Tibial nerve (tissue), 4 donors: ENCODE data around the gene ABI2. TPM values are rescaled to one million over a fixed set of nuclear protein-coding genes. Genes with fewer than 3 reads are reported as not detected.

Experiments
- DNase-seq, 2 donors: peaks; one replicate each; pipeline ENCODE4 v3.0.0-alpha.2; 2019; ENCODE audit warnings: low spot score in 2 of 2
- H3K27ac ChIP-seq, 4 donors: fragments of 200-600 bp; sonication (generic) in 3 of 4; one replicate each; pipeline ENCODE4 v1.5.1; 2017 to 2019; ENCODE audit warnings: mild to moderate bottlenecking in 1 of 4
- H3K27me3 ChIP-seq, 2 donors: fragments of 200-600 bp; sonication (generic) in 1 of 2; one replicate each; pipeline versions ENCODE4 v1.5.1 to v1.6.0; 2017 to 2019
- H3K36me3 ChIP-seq, 3 donors: fragments of 200-600 bp; sonication (generic); one replicate each; pipeline ENCODE4 v1.5.1; 2018 to 2019
- H3K4me1 ChIP-seq, 4 donors: fragments of 200-600 bp; sonication (generic) in 3 of 4; one replicate each; pipeline ENCODE4 v1.5.1; 2017 to 2019
- H3K4me3 ChIP-seq, 4 donors: fragments of 200-600 bp; sonication (generic) in 3 of 4; one replicate each; pipeline ENCODE4 v1.5.1; 2017 to 2019; ENCODE audit warnings: mild to moderate bottlenecking in 1 of 4, moderate library complexity in 1 of 4
- H3K9me3 ChIP-seq, 4 donors: fragments of 200-600 bp; sonication (generic) in 3 of 4; one replicate each; pipeline ENCODE4 v1.5.1; 2017 to 2019
- CTCF ChIP-seq, 5 experiments: fragments of 200-600 bp in 3 of 5; fragments of 450-650 bp in 2 of 5; sonication (generic) in 3 of 5; IDR thresholded peaks; one replicate each; pipeline ENCODE4 v1.5.1; 2016 to 2019; ENCODE audit warnings: antibody characterized with exemption in 5 of 5, mild to moderate bottlenecking in 3 of 5, moderate library complexity in 2 of 5
- EP300 ChIP-seq, 2 donors: sonication (generic); formaldehyde crosslinking; IDR thresholded peaks; one replicate each; pipeline ENCODE4 v1.6.1; 2017; ENCODE audit warnings: antibody characterized with exemption in 2 of 2, mild to moderate bottlenecking in 1 of 2
- POLR2A ChIP-seq, 2 donors: fragments of 450-650 bp; IDR thresholded peaks; one replicate each; pipeline ENCODE4 v1.6.1; 2017; ENCODE audit warnings: antibody characterized with exemption in 2 of 2, mild to moderate bottlenecking in 2 of 2, moderate library complexity in 2 of 2
- WGBS, 2 donors: methylation state at CpG; one replicate each; pipeline ENCODE4 v1.1.5; 2018; 5-methylcytosine and 5-hydroxymethylcytosine counted together
- total RNA-seq, 4 donors: library from RNA; depleted of rRNA; stranded (reverse); fragments of >200 nt; gene quantifications; one replicate each; pipeline ENCODE4 v1.1.0, GENCODE V29; 2016

ABI2 gene
- total RNA-seq, 4 donors from 2014 or later, result 33.3 to 60.7 (median 42.7) TPM

GRCh38 chr2:203395858-203396257 lies 67.7 kb downstream of the ABI2 start:
- H3K4me3 ChIP-seq, result no peak overlapping the region
- peaks cover 0 to 39% (median 0%) of the 10 kb centered on the region in 3 donors for H3K36me3 ChIP-seq
- no peaks in the 10 kb centered on the region for H3K27me3 ChIP-seq
- H3K4me1 ChIP-seq, result no peaks in the 10 kb centered on the region
- WGBS, 2 donors, result 90 to 94% methylated on average over 2 of the region's 2 CpGs
- no peak for TF ChIP-seq EP300 (IDR thresholded peaks at IDR 0.05)
- no peak for TF ChIP-seq CTCF (IDR thresholded peaks at IDR 0.05)
- no peak for TF ChIP-seq POLR2A (IDR thresholded peaks at IDR 0.05)
- no peaks in the 10 kb centered on the region for H3K9me3 ChIP-seq
- DNase-seq, result no peak
- no peak overlapping the region for H3K27ac ChIP-seq

- 42 to 48% methylated on average over 1 of the region's 1 CpG for WGBS, 2 donors
- no peak for TF ChIP-seq EP300 (IDR thresholded peaks at IDR 0.05)
- Histone ChIP-seq H3K4me3 (no peak overlapping the region), H3K4me1 (no peaks in the 10 kb centered on the region), H3K27ac (no peak overlapping the region), H3K9me3 (no peaks in the 10 kb centered on the region), H3K27me3 (no peaks in the 10 kb centered on the region), H3K36me3 (peaks cover 0 to 42% (median 0%) of the 10 kb centered on the region in 3 donors)
- no peak for DNase-seq
These were observed 68.5 kb downstream of the ABI2 start for GRCh38 chr2:203396667-203397066.

GRCh38 chr2:203399031-203399430 lies 70.8 kb downstream of the ABI2 start:
- no peak overlapping the region for H3K27ac ChIP-seq
- DNase-seq, result no peak
- WGBS, 2 donors, result 93 to 96% methylated on average over 1 of the region's 1 CpG
- no peaks in the 10 kb centered on the region for H3K9me3 ChIP-seq
- H3K36me3 ChIP-seq, result peaks cover 0 to 54% (median under 1%) of the 10 kb centered on the region in 3 donors
- H3K27me3 ChIP-seq, result no peaks in the 10 kb centered on the region
- no peaks in the 10 kb centered on the region for H3K4me1 ChIP-seq
- no peak overlapping the region for H3K4me3 ChIP-seq
- TF ChIP-seq POLR2A (IDR thresholded peaks at IDR 0.05), result no peak
- no peak for TF ChIP-seq EP300 (IDR thresholded peaks at IDR 0.05)
- TF ChIP-seq CTCF (IDR thresholded peaks at IDR 0.05), result no peak

- DNase-seq, result no peak
- no peak for TF ChIP-seq EP300 (IDR thresholded peaks at IDR 0.05)
- no peak for TF ChIP-seq CTCF (IDR thresholded peaks at IDR 0.05)
- no peak for TF ChIP-seq POLR2A (IDR thresholded peaks at IDR 0.05)
- H3K27me3 ChIP-seq, result no peaks in the 10 kb centered on the region
- no peaks in the 10 kb centered on the region for H3K4me1 ChIP-seq
- peaks cover 0 to 53% (median 4%) of the 10 kb centered on the region in 3 donors for H3K36me3 ChIP-seq
- WGBS, 2 donors, result 96 to 98% methylated on average over 2 of the region's 2 CpGs
- H3K4me3 ChIP-seq, result no peak overlapping the region
- H3K9me3 ChIP-seq, result no peaks in the 10 kb centered on the region
- no peak overlapping the region for H3K27ac ChIP-seq
These were observed 72.8 kb downstream of the ABI2 start for GRCh38 chr2:203400805-203401585.

- Histone ChIP-seq H3K9me3 (no peaks in the 10 kb centered on the region), H3K4me1 (no peaks in the 10 kb centered on the region), H3K27ac (no peak overlapping the region), H3K27me3 (no peaks in the 10 kb centered on the region), H3K36me3 (peaks cover 0 to 70% (median 4%) of the 10 kb centered on the region in 3 donors), H3K4me3 (no peak overlapping the region)
- TF ChIP-seq CTCF (IDR thresholded peaks at IDR 0.05) (no peak), EP300 (IDR thresholded peaks at IDR 0.05) (no peak), POLR2A (IDR thresholded peaks at IDR 0.05) (no peak)
- DNase-seq, result no peak
These were observed 76.8 kb downstream of the ABI2 start for GRCh38 chr2:203404996-203405395.
